ENCODE measurements around the gene CLNK. TPM values are rescaled to one million over a fixed set of nuclear protein-coding genes. Genes with fewer than 3 reads are reported as not detected.

CLNK gene
- total RNA-seq, 2 experiments from 2014 or later, result 0.05 to 0.17 TPM

- Mint-ChIP-seq H3K9me3 (no peaks in the 10 kb centered on the region), H3K36me3 (ENCODE audit: low read depth) (no peaks in the 10 kb centered on the region), H3K27me3 (no peaks in the 10 kb centered on the region), H3K4me1 (ENCODE audit: low read depth) (peaks cover under 1% of the 10 kb centered on the region), H3K4me3 (no peak overlapping the region), H3K27ac (no peak overlapping the region)
- TF ChIP-seq CTCF (IDR thresholded peaks at IDR 0.05), result no peak
- H3K27ac ChIP-seq (ENCODE audit: low read depth in 1 of 2, low read length in 2 of 2), result no peak overlapping the region
- CTCF ChIA-PET, result no interaction called here
- no peak overlapping the region for H3K4me3 ChIP-seq (ENCODE audit: low read length)
- no peaks in the 10 kb centered on the region for H3K36me3 ChIP-seq (ENCODE audit: insufficient read depth, low read length)
- peaks cover 4% of the 10 kb centered on the region for H3K4me1 ChIP-seq (ENCODE audit: insufficient read depth, low read length)
- H3K27me3 ChIP-seq (ENCODE audit: control insufficient read depth in 1 of 2, insufficient read depth in 2 of 2, low read length in 2 of 2), result no peaks in the 10 kb centered on the region
- no peaks in the 10 kb centered on the region for H3K9me3 ChIP-seq (ENCODE audit: control insufficient read depth in 1 of 2, insufficient read depth in 1 of 2, low read length in 2 of 2)
- ATAC-seq (ENCODE audit: poor library complexity) (no peak), DNase-seq (no peak)
- intact Hi-C loops (cut with DNase I, micrococcal nuclease), result no loop called here
- POLR2A ChIA-PET, result interaction anchor here (1.2 kb wide), 1 partner anchor 9 kb away, joined by 3 read pairs; no protein-coding TSS in a partner anchor
Measured at GRCh38 chr4:10571909-10572308, 112.7 kb downstream of the CLNK start.

- Histone ChIP-seq H3K27me3 (ENCODE audit: control insufficient read depth in 1 of 2, insufficient read depth in 2 of 2, low read length in 2 of 2) (no peaks in the 10 kb centered on the region), H3K4me1 (ENCODE audit: insufficient read depth, low read length) (no peaks in the 10 kb centered on the region), H3K4me3 (ENCODE audit: low read length) (no peak overlapping the region), H3K27ac (ENCODE audit: low read depth in 1 of 2, low read length in 2 of 2) (no peak overlapping the region), H3K36me3 (ENCODE audit: insufficient read depth, low read length) (no peaks in the 10 kb centered on the region), H3K9me3 (ENCODE audit: control insufficient read depth in 1 of 2, insufficient read depth in 1 of 2, low read length in 2 of 2) (no peaks in the 10 kb centered on the region)
- ATAC-seq (ENCODE audit: poor library complexity), result no peak
- TF ChIP-seq CTCF (IDR thresholded peaks at IDR 0.05), result no peak
- POLR2A ChIA-PET, result interaction anchor here (0.6 kb wide), 1 partner anchor 627 kb away, joined by 3 read pairs; no protein-coding TSS in a partner anchor
- CTCF ChIA-PET, result no interaction called here
- no peak overlapping the region for H3K4me3 Mint-ChIP-seq
- no peak overlapping the region for H3K27ac Mint-ChIP-seq
- H3K4me1 Mint-ChIP-seq (ENCODE audit: low read depth), result no peaks in the 10 kb centered on the region
- DNase-seq, result no peak
- H3K9me3 Mint-ChIP-seq, result no peaks in the 10 kb centered on the region
- H3K36me3 Mint-ChIP-seq (ENCODE audit: low read depth), result no peaks in the 10 kb centered on the region
- intact Hi-C loops (cut with DNase I, micrococcal nuclease), result no loop called here
- H3K27me3 Mint-ChIP-seq, result no peaks in the 10 kb centered on the region
Measured at GRCh38 chr4:10569491-10569890, 115.1 kb downstream of the CLNK start.

DNA sequence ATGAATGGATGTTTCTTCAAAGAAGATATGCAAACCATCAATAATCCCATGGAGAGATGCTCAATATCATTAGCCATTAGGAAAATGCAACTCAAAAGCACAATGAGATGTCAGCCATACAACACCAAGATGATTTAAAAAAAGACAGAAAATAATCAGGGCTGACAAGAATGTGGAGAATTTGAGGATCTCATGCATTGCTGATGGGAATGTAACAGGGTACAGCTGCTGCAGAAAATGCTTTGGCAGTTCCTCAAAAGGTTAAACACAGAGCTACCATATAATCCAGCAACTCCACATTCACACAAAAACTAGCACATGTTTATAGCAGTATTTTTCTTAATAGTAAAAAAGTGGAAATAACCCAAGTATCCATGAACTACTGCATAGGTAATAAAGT, 116.8 kb downstream of the CLNK start:
- no peaks in the 10 kb centered on the region for H3K4me1 Mint-ChIP-seq (ENCODE audit: low read depth)
- no peak overlapping the region for H3K4me3 ChIP-seq (ENCODE audit: low read length)
- intact Hi-C loops (cut with DNase I, micrococcal nuclease), result no loop called here
- no peak overlapping the region for H3K27ac Mint-ChIP-seq
- no peaks in the 10 kb centered on the region for H3K27me3 ChIP-seq (ENCODE audit: control insufficient read depth in 1 of 2, insufficient read depth in 2 of 2, low read length in 2 of 2)
- DNase-seq (no peak), ATAC-seq (ENCODE audit: poor library complexity) (no peak)
- H3K4me3 Mint-ChIP-seq, result no peak overlapping the region
- CTCF ChIA-PET, result no interaction called here
- no peak overlapping the region for H3K27ac ChIP-seq (ENCODE audit: low read depth in 1 of 2, low read length in 2 of 2)
- H3K36me3 Mint-ChIP-seq (ENCODE audit: low read depth), result no peaks in the 10 kb centered on the region
- no peaks in the 10 kb centered on the region for H3K4me1 ChIP-seq (ENCODE audit: insufficient read depth, low read length)
- no peaks in the 10 kb centered on the region for H3K9me3 Mint-ChIP-seq
- no peaks in the 10 kb centered on the region for H3K27me3 Mint-ChIP-seq
- TF ChIP-seq CTCF (IDR thresholded peaks at IDR 0.05), result no peak
- no peaks in the 10 kb centered on the region for H3K9me3 ChIP-seq (ENCODE audit: control insufficient read depth in 1 of 2, insufficient read depth in 1 of 2, low read length in 2 of 2)
- H3K36me3 ChIP-seq (ENCODE audit: insufficient read depth, low read length), result no peaks in the 10 kb centered on the region
- POLR2A ChIA-PET, result interaction anchor here (1.0 kb wide), 1 partner anchor 16 kb away, joined by 3 read pairs; no protein-coding TSS in a partner anchor

Measured in CD4-positive, alpha-beta T cell (primary cell).